ENCODE data around the gene RBCK1.

DNA sequence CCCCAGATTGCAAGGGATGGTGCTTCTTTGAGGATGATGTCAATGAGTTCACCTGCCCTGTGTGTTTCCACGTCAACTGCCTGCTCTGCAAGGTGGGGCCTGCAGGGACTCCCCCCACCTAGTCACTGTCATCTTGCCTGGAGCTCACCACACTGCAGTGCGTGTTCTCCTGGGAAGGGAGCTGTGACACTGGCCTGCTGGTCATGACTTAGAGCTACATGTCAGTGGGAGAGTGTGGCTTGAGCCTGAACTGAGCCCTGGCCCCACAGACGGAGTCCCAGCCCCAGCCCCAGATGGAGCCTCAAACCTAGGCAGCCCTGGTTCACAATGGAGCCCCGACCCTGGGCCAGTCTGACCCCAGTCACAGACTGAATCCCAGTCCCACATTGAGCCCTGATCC is 19.3 kb downstream of the RBCK1 start:
- TF ChIP-seq, protein P1, sequence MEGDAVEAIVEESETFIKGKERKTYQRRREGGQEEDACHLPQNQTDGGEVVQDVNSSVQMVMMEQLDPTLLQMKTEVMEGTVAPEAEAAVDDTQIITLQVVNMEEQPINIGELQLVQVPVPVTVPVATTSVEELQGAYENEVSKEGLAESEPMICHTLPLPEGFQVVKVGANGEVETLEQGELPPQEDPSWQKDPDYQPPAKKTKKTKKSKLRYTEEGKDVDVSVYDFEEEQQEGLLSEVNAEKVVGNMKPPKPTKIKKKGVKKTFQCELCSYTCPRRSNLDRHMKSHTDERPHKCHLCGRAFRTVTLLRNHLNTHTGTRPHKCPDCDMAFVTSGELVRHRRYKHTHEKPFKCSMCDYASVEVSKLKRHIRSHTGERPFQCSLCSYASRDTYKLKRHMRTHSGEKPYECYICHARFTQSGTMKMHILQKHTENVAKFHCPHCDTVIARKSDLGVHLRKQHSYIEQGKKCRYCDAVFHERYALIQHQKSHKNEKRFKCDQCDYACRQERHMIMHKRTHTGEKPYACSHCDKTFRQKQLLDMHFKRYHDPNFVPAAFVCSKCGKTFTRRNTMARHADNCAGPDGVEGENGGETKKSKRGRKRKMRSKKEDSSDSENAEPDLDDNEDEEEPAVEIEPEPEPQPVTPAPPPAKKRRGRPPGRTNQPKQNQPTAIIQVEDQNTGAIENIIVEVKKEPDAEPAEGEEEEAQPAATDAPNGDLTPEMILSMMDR (IDR thresholded peaks at IDR 0.05), result no peak
- TF ChIP-seq POLR2A (IDR thresholded peaks at IDR 0.05), result no peak
